Activated CD4-positive, CD25-positive, alpha-beta regulatory T cell treated with anti-CD3 and anti-CD28 coated beads, Interleukin-2, amount 50 U/mL, for 16 hours (primary cell): Measurements from ENCODE around the gene CYP4X1.
"Not testable (repeated sequence)": the region's sequence is repeated elsewhere in the genome, so short reads cannot be mapped to it uniquely, and the experiment has no call there.

Experiments
- DNase-seq: peaks from one replicate; pipeline ENCODE4 v3.0.0-alpha.2; 2020; ENCODE audit warnings: low read depth, low spot score

Gene CYP4X1, protein sequence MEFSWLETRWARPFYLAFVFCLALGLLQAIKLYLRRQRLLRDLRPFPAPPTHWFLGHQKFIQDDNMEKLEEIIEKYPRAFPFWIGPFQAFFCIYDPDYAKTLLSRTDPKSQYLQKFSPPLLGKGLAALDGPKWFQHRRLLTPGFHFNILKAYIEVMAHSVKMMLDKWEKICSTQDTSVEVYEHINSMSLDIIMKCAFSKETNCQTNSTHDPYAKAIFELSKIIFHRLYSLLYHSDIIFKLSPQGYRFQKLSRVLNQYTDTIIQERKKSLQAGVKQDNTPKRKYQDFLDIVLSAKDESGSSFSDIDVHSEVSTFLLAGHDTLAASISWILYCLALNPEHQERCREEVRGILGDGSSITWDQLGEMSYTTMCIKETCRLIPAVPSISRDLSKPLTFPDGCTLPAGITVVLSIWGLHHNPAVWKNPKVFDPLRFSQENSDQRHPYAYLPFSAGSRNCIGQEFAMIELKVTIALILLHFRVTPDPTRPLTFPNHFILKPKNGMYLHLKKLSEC

DNA sequence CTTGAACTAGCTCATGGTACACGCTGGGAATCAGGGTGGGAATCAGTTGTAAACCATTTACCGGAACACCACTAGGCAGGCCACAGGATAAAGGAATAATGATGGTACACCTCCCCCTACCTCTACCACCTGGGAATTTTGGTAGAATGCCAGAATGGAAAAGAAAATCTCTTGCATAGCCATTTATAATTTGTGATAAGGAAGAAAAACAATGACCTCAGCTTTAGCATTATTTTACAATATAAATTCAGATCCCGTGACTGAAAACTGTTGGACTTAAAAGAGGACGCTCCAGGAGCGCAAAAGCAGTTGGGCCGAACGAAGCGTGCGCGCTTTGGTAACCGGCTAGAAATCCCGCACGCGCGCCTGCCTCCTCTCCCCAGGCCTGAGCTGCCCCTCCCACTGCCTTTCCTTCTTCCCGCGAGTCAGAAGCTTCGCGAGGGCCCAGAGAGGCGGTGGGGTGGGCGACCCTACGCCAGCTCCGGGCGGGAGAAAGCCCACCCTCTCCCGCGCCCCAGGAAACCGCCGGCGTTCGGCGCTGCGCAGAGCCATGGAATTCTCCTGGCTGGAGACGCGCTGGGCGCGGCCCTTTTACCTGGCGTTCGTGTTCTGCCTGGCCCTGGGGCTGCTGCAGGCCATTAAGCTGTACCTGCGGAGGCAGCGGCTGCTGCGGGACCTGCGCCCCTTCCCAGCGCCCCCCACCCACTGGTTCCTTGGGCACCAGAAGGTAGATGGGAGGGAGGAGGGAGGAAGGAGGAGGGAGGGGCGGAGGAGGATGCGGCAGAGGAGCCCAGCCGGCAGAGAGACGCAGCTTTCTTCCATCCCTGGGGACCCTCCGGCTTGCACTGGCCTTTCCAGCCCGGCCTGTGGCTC, at the start of gene CYP4X1:
TSS of gene CYP4X1 (plus strand) at position 402 of the 873 bp plus-strand sequence. CDS start at position 551, 149 bp downstream.
- no peak for DNase-seq

DNA sequence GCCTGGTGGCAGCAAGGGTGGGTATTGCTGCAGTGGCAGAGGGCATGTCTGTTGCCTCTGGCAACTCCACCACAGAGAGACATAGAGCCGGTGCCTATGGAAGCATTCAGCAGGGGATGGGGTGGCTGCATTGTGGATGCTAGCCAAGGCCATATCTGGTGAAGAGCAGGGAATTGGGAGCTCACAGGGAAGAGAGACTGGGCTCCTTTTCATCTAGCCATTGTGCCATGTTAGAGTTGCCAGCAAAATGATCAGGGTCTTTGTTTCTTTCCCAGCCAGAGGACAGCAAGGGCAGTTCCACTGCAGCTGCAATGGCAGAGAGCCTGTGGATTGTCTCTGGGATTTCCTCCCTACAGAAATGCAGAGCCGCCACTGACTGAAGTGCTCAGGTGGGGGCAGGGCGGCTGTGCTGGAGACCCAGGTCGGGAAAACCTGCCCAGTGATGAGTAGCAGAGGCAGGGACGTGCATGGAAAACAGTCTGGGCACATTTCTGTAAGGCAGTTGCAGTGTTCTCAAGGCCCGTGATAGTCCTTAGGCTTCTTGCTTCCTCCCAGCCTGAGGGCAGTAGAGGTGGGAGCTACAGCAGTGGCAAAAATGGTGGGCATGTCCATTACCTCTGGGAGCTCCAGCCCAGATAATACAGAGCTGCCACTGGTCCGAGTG, 40.2 kb upstream of the CYP4X1 start:
- DNase-seq, result no peak

DNA sequence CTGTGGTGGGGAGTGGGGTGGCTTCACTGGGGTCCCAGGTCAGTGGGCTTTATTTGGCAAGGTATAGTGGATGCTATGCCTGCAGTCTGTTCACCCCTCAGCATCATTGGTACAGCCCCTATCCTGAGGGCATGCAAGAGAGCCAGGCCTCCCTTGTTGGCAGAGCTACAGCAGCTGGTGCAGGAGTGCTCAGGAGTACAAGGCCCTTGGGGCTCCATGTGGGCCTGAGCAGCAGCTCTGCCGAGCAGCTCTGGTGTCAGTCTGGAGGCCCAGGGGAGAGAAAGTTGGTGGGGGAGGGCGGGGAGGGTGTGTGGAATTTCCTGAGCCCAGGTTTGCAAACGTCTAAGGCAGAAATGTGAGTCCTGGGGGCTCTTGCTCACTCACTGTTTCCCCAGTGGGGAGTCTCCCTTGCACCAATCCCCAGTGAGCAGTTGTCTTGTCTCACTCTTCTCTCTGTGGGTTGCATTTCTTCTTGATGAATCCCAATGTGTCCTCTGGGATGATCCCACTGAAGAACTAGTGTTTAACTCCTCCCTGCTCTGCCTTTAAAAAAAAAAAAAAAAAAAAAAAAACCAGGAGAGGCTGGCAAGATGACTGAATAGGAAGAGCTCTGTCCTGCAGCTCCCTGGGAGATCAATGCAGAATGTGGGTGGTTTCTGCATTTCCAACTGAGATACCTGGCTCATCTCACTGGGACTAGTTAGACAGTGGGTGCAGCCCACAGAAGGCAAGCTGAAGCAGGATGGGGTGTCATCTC, 39.5 kb upstream of the CYP4X1 start:
- no peak for DNase-seq

DNA sequence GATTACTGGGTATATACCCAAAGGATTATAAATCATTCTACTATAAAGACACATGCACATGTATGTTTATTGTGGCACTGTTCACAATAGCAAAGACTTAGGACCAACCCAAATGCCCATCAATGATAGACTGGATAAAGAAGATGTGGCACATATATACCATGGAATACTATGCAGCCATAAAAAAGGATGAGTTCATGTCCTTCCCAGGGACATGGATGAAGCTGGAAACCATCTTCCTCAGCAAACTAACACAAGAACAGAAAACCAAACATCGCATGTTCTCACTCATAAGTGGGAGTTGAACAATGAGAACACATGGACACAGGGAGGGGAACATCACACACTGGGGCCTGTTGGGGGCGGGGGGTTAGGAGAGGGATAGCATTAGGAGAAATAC, 32.9 kb upstream of the CYP4X1 start:
- not testable (repeated sequence) for DNase-seq

DNA sequence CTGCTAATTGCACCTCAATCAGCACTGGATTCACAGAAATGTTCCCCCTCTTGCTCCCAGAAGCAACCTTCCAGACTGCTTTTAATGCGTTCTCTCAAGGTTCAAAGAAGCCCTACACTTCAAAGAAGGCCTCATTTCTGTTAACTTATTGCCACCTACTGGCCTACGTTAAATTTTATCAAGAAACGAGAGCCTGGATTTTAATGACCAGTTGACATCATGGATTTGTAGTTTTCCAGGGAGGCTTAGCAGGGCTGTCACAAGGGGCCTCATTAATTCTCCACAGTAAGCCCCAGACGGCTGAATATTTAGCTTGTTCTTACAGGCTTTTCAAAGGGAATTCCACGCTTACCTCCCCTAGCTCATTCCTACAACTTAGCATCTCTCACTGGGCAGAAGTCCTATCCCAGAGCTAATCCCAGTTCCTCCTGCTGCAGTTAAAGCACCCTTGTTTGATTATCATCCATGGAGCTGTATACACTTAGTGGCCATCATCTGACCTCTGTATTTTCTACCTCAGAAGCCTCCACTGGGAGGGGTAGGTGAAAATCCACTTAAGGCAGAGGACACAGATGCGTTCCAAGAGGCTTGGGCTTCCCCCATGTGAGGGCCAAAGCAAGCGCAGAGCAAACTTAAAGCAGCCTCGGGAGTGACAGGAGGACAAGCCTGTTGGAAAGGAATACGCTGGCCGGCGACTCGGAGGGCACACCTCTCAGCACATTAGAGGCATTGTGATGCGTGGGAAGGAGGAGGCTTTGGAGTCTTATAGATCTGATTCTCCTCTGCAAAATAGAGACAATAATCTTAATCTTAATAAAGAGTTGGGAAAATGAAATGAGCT, 32.2 kb upstream of the CYP4X1 start:
- no peak for DNase-seq

DNA sequence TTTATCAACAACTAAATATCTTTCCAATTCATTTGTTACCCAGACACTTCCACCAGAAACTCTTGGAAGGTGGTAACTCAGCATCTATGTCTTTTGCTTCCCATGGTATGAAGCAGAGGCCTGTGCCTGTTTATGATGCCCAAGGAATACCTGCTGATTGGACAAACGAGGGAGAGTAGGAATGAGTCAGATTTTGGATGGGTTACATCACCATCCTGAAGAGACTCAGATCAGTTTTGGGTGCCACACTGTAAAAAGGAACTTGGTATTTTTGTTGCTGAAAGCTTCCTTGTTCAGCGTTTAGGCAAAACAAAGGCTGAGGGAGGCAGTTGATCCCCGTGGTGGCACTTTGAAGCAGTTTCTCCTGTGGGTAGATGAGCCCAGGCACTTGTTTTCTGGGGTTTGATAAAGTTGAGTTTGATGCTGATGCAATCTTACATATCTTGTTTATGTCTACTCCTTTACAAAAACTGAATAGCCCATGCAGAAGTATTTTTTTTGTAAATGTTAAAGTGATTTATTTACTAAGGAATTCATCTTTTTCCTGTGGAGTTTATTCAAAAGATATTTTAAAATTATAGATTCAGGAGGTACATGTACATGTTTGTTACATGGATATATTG, 26.7 kb upstream of the CYP4X1 start:
- no peak for DNase-seq

DNA sequence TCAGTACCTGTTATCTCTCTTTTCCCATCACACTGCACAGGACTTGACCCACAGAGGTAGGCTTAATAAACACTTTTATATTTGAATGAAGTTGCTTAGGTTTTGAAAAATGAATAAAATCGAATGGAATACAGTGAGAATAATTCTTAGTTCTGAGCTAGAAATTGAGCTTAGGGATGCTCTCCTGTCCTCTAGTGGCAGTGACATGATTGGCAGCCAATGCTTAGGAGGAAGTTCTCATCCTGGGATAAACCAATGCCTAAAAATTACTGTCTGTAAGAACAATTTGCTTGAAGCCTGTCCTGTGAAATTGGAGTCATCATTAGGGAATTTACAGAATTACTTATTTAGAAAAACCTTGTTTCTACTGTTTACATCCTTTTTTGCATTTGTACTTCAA, 21.3 kb upstream of the CYP4X1 start:
- no peak for DNase-seq

DNA sequence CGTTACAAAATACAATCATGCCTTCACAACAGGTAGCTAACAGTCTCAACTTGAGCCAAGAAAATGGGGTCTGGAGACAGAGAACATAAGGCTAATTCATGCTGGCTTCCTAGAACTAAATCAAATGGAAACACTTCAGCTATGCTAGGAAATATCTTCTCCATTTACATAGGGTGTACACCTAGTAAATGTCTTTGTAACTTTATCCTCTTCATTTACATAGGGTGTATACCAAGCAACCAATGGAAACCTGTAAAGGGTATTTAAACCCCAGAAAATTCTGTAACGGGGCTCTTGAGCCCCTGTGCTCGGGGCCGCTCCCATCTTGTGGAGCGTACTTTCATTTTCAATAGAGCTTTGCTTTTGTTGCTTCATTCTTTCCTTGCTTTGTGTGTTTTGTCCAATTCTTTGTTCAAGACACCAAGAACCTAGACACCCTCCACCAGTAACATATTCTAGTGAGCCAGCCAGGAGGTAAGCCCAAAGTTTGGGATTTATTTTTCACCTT, 19.5 kb upstream of the CYP4X1 start:
- DNase-seq, result no peak

DNA sequence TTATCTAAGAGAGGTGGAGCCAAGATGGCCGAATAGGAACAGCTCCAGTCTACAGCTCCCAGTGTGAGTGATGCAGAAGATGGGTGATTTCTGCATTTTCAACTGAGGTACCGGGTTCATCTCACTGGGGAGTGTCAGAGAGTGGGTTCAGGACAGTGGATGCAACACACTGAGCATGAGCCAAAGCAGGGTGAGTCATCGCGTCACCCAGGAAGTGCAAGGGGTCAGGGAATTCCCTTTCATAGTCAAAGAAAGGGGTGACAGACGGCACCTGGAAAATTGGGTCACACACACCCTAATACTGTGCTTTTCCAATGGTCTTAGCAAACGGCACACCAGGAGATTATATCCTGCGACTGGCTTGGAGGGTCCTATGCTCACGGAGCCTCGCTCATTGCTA, 17.0 kb upstream of the CYP4X1 start:
- not testable (repeated sequence) for DNase-seq

DNA sequence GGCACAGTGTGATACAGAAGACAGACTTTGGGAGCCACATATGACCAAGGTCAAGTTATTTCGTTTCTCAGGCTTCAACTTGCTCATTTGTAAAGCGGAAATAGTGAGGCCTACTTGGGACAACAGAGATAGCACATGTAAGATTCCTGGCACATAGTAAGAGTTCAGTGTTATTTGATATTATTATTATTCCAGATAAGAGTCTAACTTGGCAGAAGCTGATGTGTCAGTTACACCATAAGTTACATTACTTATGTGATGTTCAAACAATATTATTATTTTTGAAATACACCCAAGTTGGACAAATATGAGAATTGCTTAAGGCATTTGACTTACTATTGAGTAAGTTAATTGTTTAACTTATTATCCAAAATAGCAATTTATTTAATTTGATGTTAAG, 10.2 kb upstream of the CYP4X1 start:
- no peak for DNase-seq

DNA sequence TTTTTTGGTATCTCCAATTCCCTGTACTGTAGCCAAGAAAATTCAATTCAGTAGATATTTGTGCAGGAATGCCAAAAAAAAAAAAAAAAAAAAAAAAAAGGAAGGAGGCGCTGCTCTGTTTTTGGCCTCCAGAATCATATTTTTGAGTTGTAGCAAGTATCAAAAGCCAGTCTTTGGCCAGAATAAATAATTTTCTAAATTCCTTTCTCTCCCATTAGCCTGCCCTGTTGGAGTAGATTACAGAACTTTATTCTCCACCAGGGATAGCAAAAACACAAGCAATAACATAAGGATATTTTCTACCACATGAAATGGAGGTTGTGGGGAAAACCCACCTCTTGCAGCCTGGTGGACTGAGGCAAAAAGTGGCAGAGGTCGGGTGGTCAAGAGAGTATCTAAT, 2.4 kb upstream of the CYP4X1 start:
- DNase-seq, result no peak

DNA sequence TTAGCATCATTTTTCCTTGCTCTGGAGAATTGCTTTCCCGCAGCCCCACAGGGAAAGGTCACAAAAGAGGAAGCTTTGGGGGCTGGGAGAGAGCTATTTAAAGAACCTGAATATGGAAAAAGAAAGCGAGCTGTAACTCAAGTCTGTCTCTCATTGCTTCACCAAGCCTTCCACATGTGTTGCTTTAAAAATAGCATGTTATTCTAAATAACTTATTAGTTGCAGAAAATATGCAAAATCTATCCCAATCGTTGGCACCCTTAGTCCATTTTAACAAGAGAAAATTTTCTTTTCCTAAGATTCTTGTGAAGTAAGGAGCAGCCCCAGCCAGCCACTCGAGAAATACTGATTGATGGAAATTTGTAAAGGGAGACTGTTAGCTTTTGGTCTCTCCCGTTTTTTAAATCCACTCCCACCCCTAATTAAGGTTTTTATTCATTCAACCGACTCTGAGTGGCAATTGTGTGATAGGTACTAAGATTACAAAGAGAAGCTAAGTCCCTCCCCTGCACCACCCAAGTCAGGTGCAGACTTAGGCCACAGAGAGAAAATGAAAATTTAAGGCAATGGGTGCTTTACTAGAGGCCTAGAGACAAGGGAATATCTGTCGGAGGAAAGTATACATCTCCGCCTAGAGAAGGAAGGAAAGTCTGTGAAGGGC, 802 bp downstream of the CYP4X1 start:
- no peak for DNase-seq

DNA sequence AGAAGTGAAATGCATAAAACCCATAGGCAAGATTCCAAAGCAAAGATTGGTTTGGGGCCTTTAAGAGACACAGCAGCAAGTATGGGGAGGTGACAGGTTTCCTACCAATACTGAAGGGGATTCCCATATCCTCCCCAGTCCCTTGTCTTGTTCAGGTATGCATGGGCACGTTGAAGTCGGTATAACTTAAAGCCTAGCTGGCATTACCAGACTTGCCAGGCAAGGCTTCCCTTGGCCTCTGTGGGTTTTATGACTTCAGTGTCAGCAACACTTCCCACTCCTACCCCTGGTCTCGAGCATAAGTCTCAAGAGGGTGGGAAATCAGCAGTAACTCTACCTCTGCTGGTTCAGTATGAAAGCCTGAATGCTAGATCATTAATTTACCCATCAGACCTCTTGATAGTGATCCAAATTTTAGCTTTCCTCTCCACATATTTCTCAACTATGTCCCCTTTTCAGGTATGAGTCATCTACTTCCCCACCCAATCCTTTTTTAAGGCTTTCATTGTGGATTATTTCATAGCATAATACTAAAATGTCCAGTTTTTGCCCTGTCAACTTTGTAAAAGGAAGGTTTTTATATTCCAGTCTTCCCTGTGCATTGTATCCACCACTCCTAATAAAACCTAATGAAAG, 6.8 kb downstream of the CYP4X1 start:
- no peak for DNase-seq

DNA sequence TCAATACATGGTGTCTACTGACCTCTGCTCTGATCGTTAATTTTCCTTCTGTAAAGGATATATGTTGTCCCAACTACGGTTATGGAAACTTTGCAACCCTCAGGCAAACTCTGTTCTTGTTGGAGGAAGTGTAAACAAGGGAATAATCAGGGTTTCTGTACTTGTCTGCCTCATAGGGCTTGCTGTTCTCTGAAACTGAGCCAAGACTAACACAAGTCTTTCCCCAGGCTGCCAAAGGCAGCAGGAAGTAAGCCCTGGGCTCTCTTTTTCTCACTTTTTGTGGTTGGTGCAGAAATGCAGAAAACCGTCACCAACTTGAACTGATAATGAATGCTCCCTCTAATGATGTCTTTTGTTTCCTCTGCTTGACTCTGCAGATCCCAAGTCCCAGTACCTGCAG, 7.6 kb downstream of the CYP4X1 start:
- no peak for DNase-seq

DNA sequence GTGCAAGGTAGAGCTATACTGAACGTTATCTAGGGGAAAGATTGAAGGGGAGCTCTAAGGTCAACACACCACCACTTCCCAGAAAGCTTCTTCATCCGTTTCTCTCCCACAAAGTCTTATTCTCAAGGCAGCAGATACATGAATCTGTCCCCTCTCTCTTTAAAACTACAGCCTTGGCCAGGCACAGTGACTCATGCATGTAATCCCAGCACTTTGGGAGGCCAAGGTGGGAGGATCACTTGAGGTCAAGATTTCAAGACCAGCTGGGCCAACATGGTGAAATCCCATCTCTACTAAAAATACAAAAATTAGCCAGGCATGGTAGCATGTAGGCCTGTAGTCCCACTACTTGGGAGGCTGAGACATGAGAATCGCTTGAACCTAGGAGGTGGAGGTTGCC, 8.1 kb downstream of the CYP4X1 start:
- DNase-seq, result no peak

DNA sequence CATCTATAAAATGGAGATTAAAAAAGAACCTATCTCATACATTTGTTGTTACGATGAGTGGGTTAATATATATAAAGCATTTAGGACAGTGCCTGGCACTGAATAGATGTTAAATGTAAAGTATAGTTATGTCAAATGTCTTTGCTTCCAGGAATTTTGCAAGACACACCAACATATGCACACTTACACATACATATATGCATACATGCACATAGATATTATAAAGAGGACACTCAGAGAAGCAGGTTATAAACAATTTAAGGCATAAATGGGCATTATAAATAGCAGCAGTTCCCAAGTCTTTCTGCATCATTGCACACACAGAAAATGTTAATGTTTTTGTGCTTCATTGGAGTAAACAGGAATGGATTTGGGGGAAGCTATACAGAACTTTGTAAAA, 13.3 kb downstream of the CYP4X1 start:
- no peak for DNase-seq

DNA sequence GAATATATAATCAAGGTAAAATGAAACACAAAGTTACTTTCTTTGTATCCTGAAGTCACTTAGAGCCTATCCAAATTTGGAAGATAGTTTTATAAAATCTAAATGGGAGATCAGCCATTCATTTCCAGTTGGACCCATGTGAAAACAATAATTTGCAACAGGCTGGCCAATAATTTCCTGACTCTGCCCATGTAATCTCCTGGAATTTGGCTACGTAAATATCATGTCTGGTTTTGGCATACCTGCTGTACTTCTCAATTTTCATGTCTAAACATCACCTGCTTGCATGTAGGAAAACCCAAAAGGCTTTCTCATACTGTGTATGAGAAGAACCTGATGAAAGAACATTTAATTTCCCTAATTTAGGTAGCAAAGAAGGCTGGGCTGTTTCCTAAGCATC, 35.9 kb downstream of the CYP4X1 start:
- DNase-seq, result no peak

DNA sequence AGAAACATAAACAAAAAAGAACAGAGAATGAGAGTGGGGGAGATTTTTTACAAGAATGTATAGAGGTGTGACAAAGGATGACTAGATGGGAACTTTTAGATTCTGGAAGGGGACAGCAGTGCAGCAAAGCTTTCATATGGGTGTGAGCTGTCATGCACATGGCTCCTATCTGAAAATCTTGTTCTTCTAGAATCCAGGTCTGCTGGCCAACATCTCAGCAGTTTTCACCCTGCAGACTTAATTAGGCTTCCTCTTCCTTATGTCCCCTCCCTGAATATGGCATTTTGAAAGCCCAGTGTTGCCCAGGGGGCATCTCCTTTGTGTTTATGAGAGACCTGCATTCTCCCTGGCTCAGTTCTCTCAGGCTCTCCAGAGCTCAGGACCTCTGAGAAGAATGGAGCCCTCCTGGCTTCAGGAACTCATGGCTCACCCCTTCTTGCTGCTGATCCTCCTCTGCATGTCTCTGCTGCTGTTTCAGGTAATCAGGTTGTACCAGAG, 43.7 kb downstream of the CYP4X1 start, which contains the start of gene CYP4Z1:
TSS of gene CYP4Z1 (plus strand) at position 135 of the 498 bp plus-strand sequence. CDS start at position 395, 260 bp downstream.
- no peak for DNase-seq
